Activated naive CD4-positive, alpha-beta T cell treated with anti-CD3 and anti-CD28 coated beads, Interleukin-2, amount 10 ng/mL, durations not matched to agents 7 days and 5 days (primary cell): ENCODE measurements around the gene CETN3.
A peak's percentile ranks its signal among the peaks of the same experiment; 100 is the strongest.

Experiments
- CTCF ChIA-PET: fragments of 350-600 bp; sonication (Branson Sonifier 250); formaldehyde crosslinking; loops from one replicate; lab custom pipeline; 2021; ENCODE audit warnings: antibody characterized with exemption; lab: Charles Lee
- DNase-seq: peaks from one replicate; pipeline ENCODE4 v3.0.0-alpha.2; 2020
- H3K27ac Mint-ChIP-seq: one replicate; pipeline ENCODE4 v1.8.0; 2021; ENCODE audit warnings: mild to moderate bottlenecking, moderate library complexity, mixed read lengths
- H3K27me3 Mint-ChIP-seq: one replicate; pipeline ENCODE4 v1.8.0; 2021; ENCODE audit warnings: mild to moderate bottlenecking, mixed read lengths
- H3K36me3 Mint-ChIP-seq: one replicate; pipeline ENCODE4 v1.8.0; 2021; ENCODE audit warnings: mixed read lengths
- H3K4me1 Mint-ChIP-seq: one replicate; pipeline ENCODE4 v1.8.0; 2021; ENCODE audit warnings: mixed read lengths
- H3K4me3 Mint-ChIP-seq: one replicate; pipeline ENCODE4 v1.8.0; 2021; ENCODE audit warnings: mild to moderate bottlenecking, moderate library complexity, mixed read lengths
- H3K9me3 Mint-ChIP-seq: one replicate; pipeline ENCODE4 v1.8.0; 2021; ENCODE audit warnings: mixed read lengths

Gene CETN3

DNA sequence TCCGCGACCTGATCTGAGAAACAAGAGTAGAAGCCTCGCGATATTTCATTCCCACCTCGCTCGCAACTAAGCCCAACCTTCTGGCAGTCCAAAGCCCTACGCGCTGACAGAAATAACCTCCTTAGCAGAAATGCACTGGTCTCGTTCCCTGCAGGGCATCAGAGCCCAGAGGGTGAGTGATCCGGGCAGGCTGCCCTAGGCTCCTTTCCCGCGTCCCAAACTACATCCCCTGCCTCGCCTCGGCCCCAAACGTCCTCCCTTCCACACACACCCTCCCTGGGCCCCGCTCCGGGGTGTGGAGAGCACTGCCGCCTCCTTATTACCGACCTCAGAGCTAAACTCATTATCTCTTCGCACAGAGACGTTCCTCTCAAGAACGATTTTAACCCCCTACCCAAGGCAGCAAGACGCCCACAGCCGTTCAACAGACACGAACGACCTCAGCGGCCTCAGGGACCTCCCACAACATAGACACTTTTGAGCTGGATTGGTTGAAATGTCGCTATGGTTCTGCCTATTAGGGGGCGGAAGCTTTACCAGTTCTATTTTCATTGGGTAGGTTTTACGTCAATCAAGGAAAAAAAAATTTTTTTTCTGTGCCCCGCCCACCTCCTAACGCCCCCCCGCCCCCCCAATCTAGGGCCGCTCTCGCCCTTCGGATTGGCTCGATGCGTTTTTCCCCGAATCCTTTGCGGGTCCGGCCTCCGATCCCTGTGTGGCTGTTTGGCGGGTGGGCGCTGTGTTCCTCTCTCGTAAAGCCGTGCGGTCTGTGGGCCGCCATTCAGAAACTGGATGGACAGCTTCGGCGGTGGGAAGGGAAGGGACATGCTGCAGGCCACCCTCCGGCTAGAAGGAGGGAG is at the start of gene CETN3:
CETN3 (minus strand) TSS at position 439 of the 860 bp plus-strand sequence; CDS start at position 344, 95 bp downstream.
- Mint-ChIP-seq H3K4me3 (no peak within 1 kb of the TSS), H3K27me3 (peaks cover 5% of the 10 kb centered on the region), H3K9me3 (no peaks in the 10 kb centered on the region), H3K36me3 (peaks cover 18% of the 10 kb centered on the region), H3K4me1 (peaks cover 16% of the 10 kb centered on the region), H3K27ac (no peak within 1 kb of the TSS)
- peak; percentile 94 for DNase-seq
- CTCF ChIA-PET, result interaction anchor here (1.5 to 1.9 kb wide), 2 partner anchors 63 to 119 kb away, joined by 4 to 12 read pairs; partner anchors contain the start of gene LYSMD3

DNA sequence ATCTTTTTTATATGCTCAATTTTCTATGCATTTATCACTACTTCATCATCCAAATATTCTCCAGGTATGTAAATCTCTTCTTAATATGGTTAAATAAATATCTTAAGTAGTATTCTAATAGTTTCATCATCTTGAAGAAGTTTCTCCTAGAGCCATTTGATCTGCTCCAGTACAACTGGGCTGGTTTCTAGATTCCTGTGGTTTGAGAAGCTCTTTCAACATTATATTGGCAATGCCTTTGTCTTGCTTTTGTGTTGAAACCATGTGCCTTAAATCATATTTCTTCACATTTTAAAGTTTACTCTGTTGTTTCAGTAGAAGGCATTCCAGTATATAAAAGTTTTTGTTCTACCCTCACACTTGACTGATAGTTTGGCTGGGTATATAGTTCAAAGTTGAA is 37.4 kb upstream of the CETN3 start:
- CTCF ChIA-PET, result interaction anchor here (1.0 kb wide), 1 partner anchor 83 kb away, joined by 3 read pairs; no protein-coding TSS in a partner anchor
- no peak for DNase-seq
- Mint-ChIP-seq H3K4me3 (no peak overlapping the region), H3K36me3 (no peaks in the 10 kb centered on the region), H3K27me3 (no peaks in the 10 kb centered on the region), H3K9me3 (no peaks in the 10 kb centered on the region), H3K4me1 (no peaks in the 10 kb centered on the region), H3K27ac (no peak overlapping the region)

DNA sequence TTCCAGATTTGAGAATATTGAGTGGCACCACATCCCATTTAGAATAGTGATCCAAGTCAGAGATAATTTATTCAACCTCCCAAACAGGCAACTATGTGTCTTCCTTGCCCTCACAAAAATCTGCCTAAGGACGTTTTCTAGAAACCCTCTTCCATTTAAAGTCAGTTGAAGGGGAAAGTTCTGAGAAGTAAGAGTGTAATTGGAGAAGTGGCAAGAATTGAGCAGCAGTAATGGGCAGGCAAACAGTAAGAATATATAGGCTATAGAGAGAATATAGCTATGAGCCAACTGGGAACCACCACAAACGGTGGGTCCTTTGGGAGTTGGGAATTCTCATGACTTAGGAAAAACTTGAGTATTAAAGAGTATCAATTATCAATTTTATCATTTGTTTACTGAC is 31.1 kb upstream of the CETN3 start:
- Mint-ChIP-seq H3K27me3 (peaks cover 4% of the 10 kb centered on the region), H3K27ac (no peak overlapping the region), H3K36me3 (no peaks in the 10 kb centered on the region), H3K4me1 (peaks cover 10% of the 10 kb centered on the region), H3K4me3 (peak overlapping the region; percentile 71), H3K9me3 (no peaks in the 10 kb centered on the region)
- no peak for DNase-seq
- CTCF ChIA-PET, result interaction anchor here (0.6 to 6.5 kb wide), 4 partner anchors 10 to 164 kb away, joined by 3 to 53 read pairs (median 6); partner anchors contain the start of gene LYSMD3

DNA sequence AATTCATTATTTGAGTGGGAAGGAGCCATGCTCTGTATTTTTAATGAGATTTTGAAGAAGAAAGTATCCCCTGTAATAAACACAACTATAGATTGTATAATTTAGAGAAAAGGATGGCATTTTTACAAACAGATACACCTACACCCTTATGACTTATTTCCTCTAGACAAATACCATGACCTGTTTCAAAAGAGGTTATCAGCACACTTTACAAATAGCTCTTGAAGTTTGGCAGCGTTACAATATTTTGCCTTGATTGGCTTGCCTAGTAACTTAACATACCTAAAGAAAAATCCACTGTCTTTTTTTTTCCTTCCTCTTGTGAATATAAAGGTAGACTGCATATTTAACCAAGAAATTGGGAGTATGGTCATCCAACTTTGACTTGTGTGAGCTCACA is 28.5 kb upstream of the CETN3 start:
- H3K9me3 Mint-ChIP-seq, result no peaks in the 10 kb centered on the region
- CTCF ChIA-PET, result interaction anchor here (0.7 to 6.5 kb wide), 7 partner anchors 11 to 354 kb away, joined by 3 to 53 read pairs (median 3); partner anchors contain the start of genes LYSMD3, MBLAC2 and POLR3G

DNA sequence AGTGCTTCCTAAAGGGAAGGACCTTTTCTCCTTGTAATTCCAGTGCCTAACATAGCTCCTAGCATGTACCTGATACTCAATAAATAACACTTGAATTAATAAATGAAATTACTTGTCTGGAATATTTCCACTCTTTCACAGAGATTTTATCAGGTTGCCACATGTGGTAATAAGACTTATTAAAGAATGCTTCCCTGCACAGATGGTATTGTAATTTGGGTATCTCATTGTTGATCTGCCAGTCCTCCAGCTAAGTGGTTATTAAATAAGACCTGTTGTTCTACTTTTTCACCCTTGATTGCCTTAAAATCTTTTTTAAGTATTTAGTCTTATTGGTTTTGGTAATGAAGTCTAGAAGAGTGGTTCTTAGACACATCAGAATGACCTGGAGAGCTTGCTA is 28.1 kb upstream of the CETN3 start:
- H3K4me3 Mint-ChIP-seq, result no peak overlapping the region
- H3K27ac Mint-ChIP-seq, result no peak overlapping the region
- no peaks in the 10 kb centered on the region for H3K36me3 Mint-ChIP-seq
- DNase-seq, result no peak
- peaks cover 4% of the 10 kb centered on the region for H3K27me3 Mint-ChIP-seq
- H3K4me1 Mint-ChIP-seq, result peaks cover 10% of the 10 kb centered on the region
- CTCF ChIA-PET, result interaction anchor here (0.7 to 6.5 kb wide), 8 partner anchors 11 to 354 kb away, joined by 3 to 53 read pairs (median 3); partner anchors contain the start of genes LYSMD3, MBLAC2 and POLR3G
- H3K9me3 Mint-ChIP-seq, result no peaks in the 10 kb centered on the region

More for the DNA sequence above, 28.5 kb upstream of the CETN3 start:
- Mint-ChIP-seq H3K4me3 (no peak overlapping the region), H3K36me3 (no peaks in the 10 kb centered on the region), H3K4me1 (peaks cover 10% of the 10 kb centered on the region), H3K27ac (no peak overlapping the region), H3K27me3 (peaks cover 4% of the 10 kb centered on the region)
- DNase-seq, result no peak

DNA sequence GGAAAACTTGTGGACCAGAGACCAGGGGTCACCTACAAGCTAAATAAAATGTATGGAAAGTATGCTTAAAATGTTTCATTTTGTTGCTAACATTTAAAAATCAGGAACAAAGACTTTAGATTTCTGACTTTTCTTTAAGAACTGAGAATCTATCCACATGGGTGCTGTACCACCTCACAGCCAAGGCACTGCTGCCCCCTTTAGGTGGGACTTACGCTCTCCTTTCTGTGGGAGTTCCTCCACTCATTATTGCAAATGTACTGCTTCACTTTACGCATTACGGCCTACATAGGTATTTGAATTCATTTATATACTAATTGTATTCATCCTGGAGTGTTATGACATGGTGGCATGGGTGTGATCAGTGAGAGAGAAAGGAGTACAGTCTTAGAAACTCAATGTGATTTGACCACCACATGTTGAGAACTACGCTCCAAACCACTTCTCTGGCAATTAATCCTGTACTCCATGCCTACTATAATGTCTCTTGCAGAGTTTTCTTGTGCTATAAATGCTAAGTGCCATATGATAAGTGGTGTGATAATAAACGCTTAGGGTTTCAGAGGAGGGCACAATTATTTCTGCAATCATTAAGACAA is 24.7 kb upstream of the CETN3 start:
- no peak overlapping the region for H3K27ac Mint-ChIP-seq
- CTCF ChIA-PET, result interaction anchor here (1.2 kb wide), 1 partner anchor 1704 kb away, joined by 3 read pairs; no protein-coding TSS in a partner anchor
- H3K4me3 Mint-ChIP-seq, result no peak overlapping the region
- peak; percentile 71 for DNase-seq
- H3K9me3 Mint-ChIP-seq, result no peaks in the 10 kb centered on the region
- H3K36me3 Mint-ChIP-seq, result no peaks in the 10 kb centered on the region
- H3K4me1 Mint-ChIP-seq, result no peaks in the 10 kb centered on the region
- H3K27me3 Mint-ChIP-seq, result peaks cover 8% of the 10 kb centered on the region

DNA sequence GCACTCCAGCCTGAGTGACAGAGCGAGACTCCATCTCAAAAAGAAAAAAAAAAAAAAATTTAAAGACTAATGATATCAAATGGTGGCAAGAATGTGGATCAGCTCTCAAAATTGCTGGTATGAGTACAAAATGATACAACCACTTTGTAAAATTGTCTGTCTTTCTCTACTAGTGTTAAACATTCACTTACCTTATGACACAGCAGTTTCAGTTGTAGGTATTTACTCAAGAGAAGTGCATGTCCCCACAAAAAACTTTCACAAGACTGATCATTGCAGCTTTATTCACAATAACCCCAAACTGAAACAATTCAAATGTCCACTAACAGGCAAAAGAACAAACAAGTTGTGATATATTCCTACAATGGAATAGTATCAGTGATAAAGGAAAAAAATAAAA is 14.7 kb upstream of the CETN3 start:
- H3K4me1 Mint-ChIP-seq, result no peaks in the 10 kb centered on the region
- no peaks in the 10 kb centered on the region for H3K36me3 Mint-ChIP-seq
- no peaks in the 10 kb centered on the region for H3K9me3 Mint-ChIP-seq
- peaks cover 26% of the 10 kb centered on the region for H3K27me3 Mint-ChIP-seq
- no peak overlapping the region for H3K4me3 Mint-ChIP-seq
- no peak for DNase-seq
- H3K27ac Mint-ChIP-seq, result no peak overlapping the region
- CTCF ChIA-PET, result no interaction called here

DNA sequence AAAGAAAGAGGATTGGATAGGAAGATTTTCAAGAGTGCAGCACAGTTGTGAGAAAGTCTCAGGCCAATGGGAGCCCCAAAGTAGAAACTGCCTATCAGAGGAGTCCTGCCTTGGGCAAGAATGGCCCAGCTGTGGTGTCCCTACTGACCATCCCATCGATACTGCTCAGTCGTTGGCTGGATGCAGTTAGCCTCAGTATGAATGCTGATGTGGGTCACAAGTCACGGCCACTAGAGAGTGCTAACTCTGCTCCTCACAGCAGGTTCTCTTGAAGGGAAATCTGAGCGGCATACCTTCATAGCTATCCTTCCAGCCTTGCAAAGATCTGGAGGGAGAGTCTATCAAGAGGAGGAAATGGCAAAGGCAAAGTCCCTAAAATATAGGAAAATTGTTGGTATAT is 11.6 kb upstream of the CETN3 start:
- H3K36me3 Mint-ChIP-seq, result no peaks in the 10 kb centered on the region
- H3K27ac Mint-ChIP-seq, result no peak overlapping the region
- peaks cover 25% of the 10 kb centered on the region for H3K27me3 Mint-ChIP-seq
- no peaks in the 10 kb centered on the region for H3K4me1 Mint-ChIP-seq
- H3K4me3 Mint-ChIP-seq, result no peak overlapping the region
- CTCF ChIA-PET, result interaction anchor here (1.5 kb wide), 1 partner anchor 16 kb away, joined by 7 read pairs; no protein-coding TSS in a partner anchor
- DNase-seq, result no peak
- no peaks in the 10 kb centered on the region for H3K9me3 Mint-ChIP-seq

DNA sequence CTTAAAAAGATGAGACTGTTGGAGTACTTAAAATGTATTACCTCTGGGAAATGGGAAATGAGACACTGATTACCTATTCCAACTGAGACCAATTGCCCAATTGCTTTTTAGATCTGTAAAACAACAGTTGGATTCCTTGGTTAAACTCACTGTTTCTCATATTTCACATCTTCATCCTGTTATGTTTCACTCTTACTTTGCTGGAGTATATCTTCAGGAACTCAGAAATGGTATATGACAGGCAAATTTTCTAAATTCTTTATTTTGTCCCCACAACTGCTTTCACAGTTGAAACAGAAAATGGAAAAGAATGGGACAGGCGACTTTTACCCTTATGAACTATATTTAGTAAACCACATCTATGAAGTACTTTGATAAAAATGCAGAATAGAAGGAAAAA is 8.7 kb upstream of the CETN3 start:
- Mint-ChIP-seq H3K36me3 (no peaks in the 10 kb centered on the region), H3K27me3 (peaks cover 25% of the 10 kb centered on the region), H3K4me1 (no peaks in the 10 kb centered on the region), H3K4me3 (no peak overlapping the region), H3K27ac (no peak overlapping the region), H3K9me3 (no peaks in the 10 kb centered on the region)
- DNase-seq, result no peak
- CTCF ChIA-PET, result no interaction called here

DNA sequence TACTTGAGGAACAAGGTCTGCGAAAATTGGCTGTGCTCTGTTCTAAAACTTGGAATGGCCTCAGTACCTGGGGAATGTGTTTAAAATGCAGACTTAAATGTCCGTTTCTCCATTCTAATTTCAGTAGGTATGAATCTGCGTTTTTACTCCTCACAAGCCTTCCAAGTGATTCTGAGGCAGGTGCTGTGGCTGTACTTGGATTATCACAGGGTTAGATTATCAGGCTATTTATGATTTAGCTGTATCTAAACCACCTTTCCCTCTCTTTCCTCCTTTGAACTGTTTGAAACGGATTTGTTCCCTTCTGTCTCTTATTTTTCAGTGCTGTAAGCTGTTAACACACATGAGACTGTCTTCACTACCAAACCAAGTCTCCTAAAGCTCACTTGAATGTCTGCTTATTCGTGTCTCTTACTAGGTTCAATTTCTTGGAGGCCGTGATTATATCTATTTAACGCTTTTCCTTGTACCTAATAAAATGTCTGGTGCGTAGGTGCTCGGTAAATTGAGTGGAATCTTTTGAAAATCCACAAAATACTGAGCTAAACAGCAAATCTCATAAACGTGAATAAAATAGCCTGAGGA is 714 bp upstream of the CETN3 start:
- CTCF ChIA-PET, result interaction anchor here (1.0 to 1.9 kb wide), 4 partner anchors 26 to 119 kb away, joined by 3 to 12 read pairs (median 4); partner anchors contain the start of gene LYSMD3
- DNase-seq, result no peak
- Mint-ChIP-seq H3K27ac (no peak overlapping the region), H3K9me3 (no peaks in the 10 kb centered on the region), H3K36me3 (peaks cover 13% of the 10 kb centered on the region), H3K4me1 (peaks cover 15% of the 10 kb centered on the region), H3K27me3 (peaks cover 5% of the 10 kb centered on the region), H3K4me3 (no peak overlapping the region)

DNA sequence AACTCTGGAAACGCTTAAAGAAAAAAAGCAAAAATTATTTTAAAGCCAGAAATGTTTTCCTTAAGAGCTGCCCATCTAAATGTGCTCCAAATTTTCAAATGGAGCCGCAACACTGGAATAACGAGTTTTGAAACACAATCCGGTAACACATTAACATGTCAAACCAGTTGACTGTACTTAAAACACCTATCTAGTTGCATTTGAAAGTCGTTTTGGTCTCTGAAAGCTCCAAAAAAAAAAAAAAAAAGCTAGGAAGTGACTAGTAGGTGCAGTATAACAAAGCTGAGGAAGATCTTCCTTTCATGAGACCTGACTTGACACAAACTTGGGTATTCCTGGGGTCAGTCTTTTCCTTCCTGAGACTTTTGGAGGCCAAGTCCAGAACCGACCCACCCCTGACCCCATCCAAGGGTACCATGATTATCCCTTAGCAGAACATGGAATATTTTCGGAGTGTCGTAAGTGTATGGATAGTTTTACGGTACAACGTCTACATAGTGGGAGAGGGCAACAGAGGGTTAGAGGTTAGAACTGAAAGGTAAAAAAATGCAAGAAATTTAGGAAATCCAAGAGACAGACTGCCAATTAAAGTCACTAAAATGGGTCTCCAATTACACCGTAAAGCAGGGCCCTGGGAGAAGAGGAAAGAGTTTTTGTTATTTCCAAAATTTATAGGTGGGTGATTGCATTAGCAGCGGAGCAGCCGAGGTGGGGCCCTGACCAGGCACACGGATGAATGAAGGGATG is 812 bp downstream of the CETN3 start:
- Mint-ChIP-seq H3K4me1 (peaks cover 16% of the 10 kb centered on the region), H3K4me3 (no peak overlapping the region), H3K27ac (no peak overlapping the region), H3K9me3 (no peaks in the 10 kb centered on the region), H3K36me3 (peaks cover 20% of the 10 kb centered on the region), H3K27me3 (peaks cover 5% of the 10 kb centered on the region)
- CTCF ChIA-PET, result interaction anchor here (1.9 kb wide), 1 partner anchor 120 kb away, joined by 12 read pairs; the partner anchor contains the start of gene LYSMD3
- DNase-seq, result no peak

DNA sequence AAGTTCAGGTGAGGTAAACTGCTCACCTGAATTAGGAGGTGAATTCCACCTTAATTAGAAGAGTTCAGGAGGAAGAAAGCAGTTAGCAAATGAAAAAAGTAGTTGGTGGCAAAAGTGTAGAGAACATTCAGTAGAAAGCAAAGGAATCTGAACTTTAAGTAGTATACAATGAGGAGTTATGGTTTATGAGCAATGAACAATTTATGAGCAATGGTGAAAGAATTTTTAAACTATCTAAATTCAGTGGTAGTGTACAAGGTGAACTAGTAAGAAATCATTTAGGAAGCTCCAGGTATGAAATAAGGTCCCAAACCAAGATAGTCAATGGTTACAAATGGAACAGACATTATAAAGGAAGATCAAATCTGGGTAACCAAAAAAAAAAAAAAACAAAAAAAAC is 3.1 kb downstream of the CETN3 start:
- H3K4me1 Mint-ChIP-seq, result peaks cover 16% of the 10 kb centered on the region
- H3K9me3 Mint-ChIP-seq, result no peaks in the 10 kb centered on the region
- no peaks in the 10 kb centered on the region for H3K27me3 Mint-ChIP-seq
- CTCF ChIA-PET, result no interaction called here
- no peak overlapping the region for H3K27ac Mint-ChIP-seq
- H3K4me3 Mint-ChIP-seq, result no peak overlapping the region
- H3K36me3 Mint-ChIP-seq, result peaks cover 24% of the 10 kb centered on the region
- no peak for DNase-seq

DNA sequence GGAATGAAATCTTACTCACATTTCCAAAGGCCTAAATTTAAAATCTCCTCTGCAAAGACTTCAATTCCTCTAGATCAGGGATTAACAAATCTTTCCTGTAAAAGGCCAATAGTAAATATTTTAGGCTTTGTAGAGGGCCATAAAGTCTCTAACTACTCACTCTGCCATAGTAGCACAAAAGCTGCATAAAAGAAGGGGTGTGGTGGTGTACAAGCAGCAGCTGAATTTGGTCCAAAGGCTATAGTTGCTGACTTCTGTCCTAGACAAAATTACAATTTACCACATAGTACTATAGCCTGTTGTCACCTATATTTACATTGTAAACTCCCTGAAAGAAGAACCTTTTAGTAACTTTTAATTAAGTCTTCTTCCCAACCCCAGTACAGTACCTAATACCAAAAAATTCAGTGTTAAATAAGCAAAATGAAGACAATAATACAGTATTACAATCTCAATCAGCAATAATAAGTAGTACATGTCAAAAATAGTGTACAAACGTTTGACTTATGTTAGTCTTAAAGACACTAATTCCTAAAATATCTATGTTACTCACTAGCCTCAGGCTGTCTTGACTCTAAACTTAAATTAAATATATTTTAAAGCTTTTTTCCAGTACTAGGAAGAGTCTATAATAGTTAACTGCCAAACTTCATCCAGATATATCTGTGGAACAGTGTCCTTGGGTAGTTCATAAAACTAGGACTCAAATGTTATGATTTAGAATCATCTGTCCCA is 6.9 kb downstream of the CETN3 start:
- no peaks in the 10 kb centered on the region for H3K27me3 Mint-ChIP-seq
- CTCF ChIA-PET, result no interaction called here
- no peak overlapping the region for H3K27ac Mint-ChIP-seq
- no peak overlapping the region for H3K4me3 Mint-ChIP-seq
- peaks cover 14% of the 10 kb centered on the region for H3K4me1 Mint-ChIP-seq
- no peaks in the 10 kb centered on the region for H3K9me3 Mint-ChIP-seq
- no peak for DNase-seq
- peaks cover 33% of the 10 kb centered on the region for H3K36me3 Mint-ChIP-seq
